ENCODE measurements around the gene KCNMB2. TPM values are rescaled to one million over a fixed set of nuclear protein-coding genes. Genes with fewer than 3 reads are reported as not detected.

Gene KCNMB2
- total and polyA plus RNA-seq, 2 donors (not counting 1 experiment from before 2014, with no cell fraction given) = 0.17 TPM; not detected in 1

GRCh38 chr3:178526291-178526690 lies 9.9 kb upstream of the KCNMB2 start:
- H2AFZ ChIP-seq (ENCODE audit: low read length) = no peak overlapping the region
- H3K4me3 ChIP-seq (replicated peaks in 1 of 4; ENCODE audit: control extremely low read depth in 1 of 4, insufficient read depth in 1 of 4, low read depth in 3 of 4, low read length in 4 of 4) = no peak overlapping the region
- TF ChIP-seq CTCF (conservative IDR thresholded peaks at IDR 0.05 in 1 of 2, IDR thresholded peaks at IDR 0.05 in 1 of 2; ENCODE audit: low read depth in 1 of 2, low read length in 2 of 2) = no peak
- no peak for TF ChIP-seq EZH2 (IDR thresholded peaks at IDR 0.05; ENCODE audit: low read length, missing control alignments)
- H3K27ac ChIP-seq (ENCODE audit: insufficient read depth, low read length) = no peak overlapping the region
- H3K4me2 ChIP-seq (ENCODE audit: extremely low read depth, insufficient read depth, low read length) = no peak overlapping the region
- H3K9me3 ChIP-seq (ENCODE audit: control insufficient read depth, insufficient read depth, low read depth, low read length) = no peaks in the 10 kb centered on the region
- no peaks in the 10 kb centered on the region for H3K79me2 ChIP-seq (ENCODE audit: control insufficient read depth, insufficient read depth, low read length)
- no peaks in the 10 kb centered on the region for H3K27me3 ChIP-seq (ENCODE audit: control insufficient read depth, insufficient read depth, low read length)
- DNase-seq (ENCODE audit: low read depth in 2 of 2) = no peak
- no peak overlapping the region for H3K9ac ChIP-seq (ENCODE audit: insufficient read depth, low read length)
- no peaks in the 10 kb centered on the region for H4K20me1 ChIP-seq (ENCODE audit: control insufficient read depth, extremely low read depth, insufficient read depth, low read length)
- no peaks in the 10 kb centered on the region for H3K4me1 ChIP-seq (ENCODE audit: control insufficient read depth, extremely low read depth, insufficient read depth, low read length)
- no peaks in the 10 kb centered on the region for H3K36me3 ChIP-seq (ENCODE audit: control insufficient read depth, insufficient read depth, low read length)

DNA sequence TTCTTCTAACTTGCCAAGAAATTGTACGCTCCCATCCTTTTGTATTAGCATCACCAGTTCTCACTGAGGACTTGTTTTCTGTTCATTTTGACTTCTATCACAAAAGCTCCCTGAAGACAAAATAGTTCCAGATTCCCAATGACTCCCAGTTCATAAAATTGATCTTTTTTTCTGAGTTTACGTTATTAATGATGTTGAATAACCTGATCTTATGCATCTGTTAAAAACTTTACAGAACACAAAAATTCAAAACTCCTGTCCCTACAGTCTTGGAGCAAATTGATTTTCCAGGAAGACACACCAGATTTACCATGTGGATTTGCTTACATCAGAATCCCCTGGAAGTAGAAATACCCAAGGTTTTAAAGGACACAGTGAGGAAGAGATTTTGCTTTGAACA lies 8.3 kb upstream of the KCNMB2 start:
- H3K9ac ChIP-seq (ENCODE audit: insufficient read depth, low read length) = no peak overlapping the region
- no peaks in the 10 kb centered on the region for H3K9me3 ChIP-seq (ENCODE audit: control insufficient read depth, insufficient read depth, low read depth, low read length)
- no peaks in the 10 kb centered on the region for H3K79me2 ChIP-seq (ENCODE audit: control insufficient read depth, insufficient read depth, low read length)
- H3K4me1 ChIP-seq (ENCODE audit: control insufficient read depth, extremely low read depth, insufficient read depth, low read length) = no peaks in the 10 kb centered on the region
- no peak overlapping the region for H2AFZ ChIP-seq (ENCODE audit: low read length)
- H3K27me3 ChIP-seq (ENCODE audit: control insufficient read depth, insufficient read depth, low read length) = no peaks in the 10 kb centered on the region
- H3K27ac ChIP-seq (ENCODE audit: insufficient read depth, low read length) = no peak overlapping the region
- H4K20me1 ChIP-seq (ENCODE audit: control insufficient read depth, extremely low read depth, insufficient read depth, low read length) = no peaks in the 10 kb centered on the region
- TF ChIP-seq CTCF (conservative IDR thresholded peaks at IDR 0.05 in 1 of 2, IDR thresholded peaks at IDR 0.05 in 1 of 2; ENCODE audit: low read depth in 1 of 2, low read length in 2 of 2) (no peak), EZH2 (IDR thresholded peaks at IDR 0.05; ENCODE audit: low read length, missing control alignments) (no peak)
- H3K4me2 ChIP-seq (ENCODE audit: extremely low read depth, insufficient read depth, low read length) = no peak overlapping the region
- no peaks in the 10 kb centered on the region for H3K36me3 ChIP-seq (ENCODE audit: control insufficient read depth, insufficient read depth, low read length)
- no peak for DNase-seq (ENCODE audit: low read depth in 2 of 2)
- no peak overlapping the region for H3K4me3 ChIP-seq (replicated peaks in 1 of 4; ENCODE audit: control extremely low read depth in 1 of 4, insufficient read depth in 1 of 4, low read depth in 3 of 4, low read length in 4 of 4)

- Histone ChIP-seq H4K20me1 (ENCODE audit: control insufficient read depth, extremely low read depth, insufficient read depth, low read length) (no peaks in the 10 kb centered on the region), H3K9me3 (ENCODE audit: control insufficient read depth, insufficient read depth, low read depth, low read length) (no peaks in the 10 kb centered on the region)
- TF ChIP-seq EZH2 (IDR thresholded peaks at IDR 0.05; ENCODE audit: low read length, missing control alignments) = no peak
- no peak for TF ChIP-seq CTCF (conservative IDR thresholded peaks at IDR 0.05 in 1 of 2, IDR thresholded peaks at IDR 0.05 in 1 of 2; ENCODE audit: low read depth in 1 of 2, low read length in 2 of 2)
Observed at GRCh38 chr3:178529606-178530225, 6.5 kb upstream of the KCNMB2 start.

More at GRCh38 chr3:178529606-178530225, 6.5 kb upstream of the KCNMB2 start:
- no peak for DNase-seq (ENCODE audit: low read depth in 2 of 2)
- Histone ChIP-seq H3K4me1 (ENCODE audit: control insufficient read depth, extremely low read depth, insufficient read depth, low read length) (no peaks in the 10 kb centered on the region), H3K9ac (ENCODE audit: insufficient read depth, low read length) (no peak overlapping the region), H3K4me3 (replicated peaks in 1 of 4; ENCODE audit: control extremely low read depth in 1 of 4, insufficient read depth in 1 of 4, low read depth in 3 of 4, low read length in 4 of 4) (no peak overlapping the region), H3K27me3 (ENCODE audit: control insufficient read depth, insufficient read depth, low read length) (no peaks in the 10 kb centered on the region), H3K27ac (ENCODE audit: insufficient read depth, low read length) (no peak overlapping the region), H3K4me2 (ENCODE audit: extremely low read depth, insufficient read depth, low read length) (no peak overlapping the region), H2AFZ (ENCODE audit: low read length) (no peak overlapping the region), H3K36me3 (ENCODE audit: control insufficient read depth, insufficient read depth, low read length) (no peaks in the 10 kb centered on the region), H3K79me2 (ENCODE audit: control insufficient read depth, insufficient read depth, low read length) (no peaks in the 10 kb centered on the region)

All from fibroblast of lung (primary cell).